Subcutaneous adipose tissue (tissue), 4 donors: ENCODE data around the gene SEC24C. TPM values are rescaled to one million over a fixed set of nuclear protein-coding genes. Genes with fewer than 3 reads are reported as not detected.

Source experiments
- total RNA-seq, 4 donors: library from RNA; depleted of rRNA; stranded (reverse); fragments of >200 nt; gene quantifications; one replicate each; pipeline ENCODE4 v1.1.0, GENCODE V29; 2016
- TF ChIP-seq, protein P1 (sequence below): fragments of 450-650 bp; IDR thresholded peaks from one replicate; pipeline ENCODE4 v1.5.1; 2016; ENCODE audit warnings: low read depth, mild to moderate bottlenecking, control low read depth, antibody characterized with exemption, moderate library complexity

The SEC24C gene
- total RNA-seq, 4 donors from 2014 or later: 36.7 to 48.8 (median 40.1) TPM

DNA sequence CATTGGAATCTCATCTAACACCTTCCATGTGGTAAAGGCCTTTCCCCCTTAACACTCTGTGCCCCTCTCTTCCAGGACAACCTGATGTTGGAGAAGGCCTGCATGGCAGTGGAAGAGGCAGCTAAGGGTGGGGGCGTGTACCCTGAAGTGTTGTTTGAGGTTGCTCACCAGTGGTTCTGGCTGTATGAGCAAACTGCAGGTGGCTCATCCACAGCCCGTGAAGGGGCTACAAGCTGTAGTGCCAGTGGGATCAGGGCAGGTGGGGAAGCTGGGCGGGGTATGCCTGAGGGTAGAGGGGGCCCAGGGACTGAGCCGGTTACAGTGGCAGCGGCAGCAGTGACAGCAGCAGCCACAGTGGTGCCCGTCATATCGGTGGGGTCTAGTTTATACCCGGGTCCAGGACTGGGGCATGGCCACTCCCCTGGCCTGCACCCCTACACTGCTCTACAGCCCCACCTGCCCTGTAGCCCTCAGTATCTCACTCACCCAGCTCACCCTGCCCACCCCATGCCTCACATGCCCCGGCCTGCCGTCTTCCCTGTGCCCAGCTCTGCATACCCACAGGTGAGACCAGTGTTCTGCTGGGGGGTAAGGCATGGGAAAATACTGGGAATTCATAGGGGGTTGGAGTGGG lies 54.9 kb downstream of the SEC24C start:
- TF ChIP-seq, protein P1, sequence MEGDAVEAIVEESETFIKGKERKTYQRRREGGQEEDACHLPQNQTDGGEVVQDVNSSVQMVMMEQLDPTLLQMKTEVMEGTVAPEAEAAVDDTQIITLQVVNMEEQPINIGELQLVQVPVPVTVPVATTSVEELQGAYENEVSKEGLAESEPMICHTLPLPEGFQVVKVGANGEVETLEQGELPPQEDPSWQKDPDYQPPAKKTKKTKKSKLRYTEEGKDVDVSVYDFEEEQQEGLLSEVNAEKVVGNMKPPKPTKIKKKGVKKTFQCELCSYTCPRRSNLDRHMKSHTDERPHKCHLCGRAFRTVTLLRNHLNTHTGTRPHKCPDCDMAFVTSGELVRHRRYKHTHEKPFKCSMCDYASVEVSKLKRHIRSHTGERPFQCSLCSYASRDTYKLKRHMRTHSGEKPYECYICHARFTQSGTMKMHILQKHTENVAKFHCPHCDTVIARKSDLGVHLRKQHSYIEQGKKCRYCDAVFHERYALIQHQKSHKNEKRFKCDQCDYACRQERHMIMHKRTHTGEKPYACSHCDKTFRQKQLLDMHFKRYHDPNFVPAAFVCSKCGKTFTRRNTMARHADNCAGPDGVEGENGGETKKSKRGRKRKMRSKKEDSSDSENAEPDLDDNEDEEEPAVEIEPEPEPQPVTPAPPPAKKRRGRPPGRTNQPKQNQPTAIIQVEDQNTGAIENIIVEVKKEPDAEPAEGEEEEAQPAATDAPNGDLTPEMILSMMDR: no peak

DNA sequence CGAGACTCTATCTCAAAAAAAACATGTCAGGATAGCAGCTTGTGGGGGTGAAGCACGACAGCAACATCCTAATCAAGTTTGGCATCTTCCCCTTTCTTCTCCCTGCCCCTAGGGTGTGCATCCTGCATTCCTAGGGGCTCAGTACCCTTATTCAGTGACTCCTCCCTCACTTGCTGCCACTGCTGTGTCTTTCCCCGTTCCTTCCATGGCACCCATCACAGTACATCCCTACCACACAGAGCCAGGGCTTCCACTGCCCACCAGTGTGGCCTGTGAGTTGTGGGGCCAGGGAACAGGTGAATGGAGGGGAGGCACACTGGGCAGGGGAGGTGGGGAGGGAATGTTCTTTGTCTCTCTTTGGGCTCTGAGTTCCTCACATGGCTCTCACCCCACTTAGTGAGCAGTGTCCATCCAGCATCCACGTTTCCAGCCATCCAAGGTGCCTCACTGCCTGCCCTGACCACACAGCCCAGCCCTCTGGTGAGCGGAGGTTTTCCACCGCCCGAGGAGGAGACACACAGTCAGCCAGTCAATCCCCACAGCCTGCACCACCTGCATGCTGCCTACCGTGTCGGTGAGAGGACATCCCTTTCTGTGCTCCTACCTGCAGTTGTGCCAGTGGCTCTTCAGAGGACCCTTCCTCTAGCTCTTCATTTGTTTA lies 55.9 kb downstream of the SEC24C start:
- TF ChIP-seq, protein P1: no peak

DNA sequence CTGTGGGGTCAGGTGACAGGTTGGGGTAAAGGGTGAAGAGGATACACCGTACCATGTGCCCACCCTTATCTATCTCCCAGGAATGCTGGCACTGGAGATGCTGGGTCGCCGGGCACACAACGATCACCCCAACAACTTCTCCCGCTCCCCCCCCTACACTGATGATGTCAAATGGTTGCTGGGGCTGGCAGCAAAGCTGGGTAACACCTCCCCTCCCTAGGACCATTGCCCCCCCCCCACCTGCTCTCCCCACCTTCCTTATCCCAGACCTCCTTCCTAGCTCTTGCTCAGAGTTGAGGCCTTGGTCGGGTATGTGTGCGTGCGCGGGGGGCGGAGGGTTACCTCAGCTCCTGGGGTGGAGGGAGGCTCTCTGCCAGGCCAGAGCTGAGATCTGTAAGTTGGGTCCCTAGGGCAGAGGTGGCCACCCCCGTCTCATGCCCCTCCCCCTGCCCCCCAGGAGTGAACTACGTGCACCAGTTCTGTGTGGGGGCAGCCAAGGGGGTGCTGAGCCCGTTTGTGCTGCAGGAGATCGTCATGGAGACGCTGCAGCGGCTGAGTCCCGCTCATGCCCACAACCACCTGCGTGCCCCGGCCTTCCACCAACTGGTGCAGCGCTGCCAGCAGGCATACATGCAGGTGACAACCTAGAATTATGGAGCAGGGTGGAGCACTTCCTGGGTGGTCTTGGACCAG lies 56.5 kb downstream of the SEC24C start:
- TF ChIP-seq, protein P1: no peak

DNA sequence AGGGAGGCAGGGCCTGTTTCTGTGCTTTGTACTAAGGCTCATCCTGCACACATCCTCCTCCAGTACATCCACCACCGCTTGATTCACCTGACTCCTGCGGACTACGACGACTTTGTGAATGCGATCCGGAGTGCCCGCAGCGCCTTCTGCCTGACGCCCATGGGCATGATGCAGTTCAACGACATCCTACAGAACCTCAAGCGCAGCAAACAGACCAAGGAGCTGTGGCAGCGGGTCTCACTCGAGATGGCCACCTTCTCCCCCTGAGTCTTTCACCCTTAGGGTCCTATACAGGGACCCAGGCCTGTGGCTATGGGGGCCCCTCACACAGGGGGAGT lies 57.0 kb downstream of the SEC24C start:
- TF ChIP-seq, protein P1: no peak

DNA sequence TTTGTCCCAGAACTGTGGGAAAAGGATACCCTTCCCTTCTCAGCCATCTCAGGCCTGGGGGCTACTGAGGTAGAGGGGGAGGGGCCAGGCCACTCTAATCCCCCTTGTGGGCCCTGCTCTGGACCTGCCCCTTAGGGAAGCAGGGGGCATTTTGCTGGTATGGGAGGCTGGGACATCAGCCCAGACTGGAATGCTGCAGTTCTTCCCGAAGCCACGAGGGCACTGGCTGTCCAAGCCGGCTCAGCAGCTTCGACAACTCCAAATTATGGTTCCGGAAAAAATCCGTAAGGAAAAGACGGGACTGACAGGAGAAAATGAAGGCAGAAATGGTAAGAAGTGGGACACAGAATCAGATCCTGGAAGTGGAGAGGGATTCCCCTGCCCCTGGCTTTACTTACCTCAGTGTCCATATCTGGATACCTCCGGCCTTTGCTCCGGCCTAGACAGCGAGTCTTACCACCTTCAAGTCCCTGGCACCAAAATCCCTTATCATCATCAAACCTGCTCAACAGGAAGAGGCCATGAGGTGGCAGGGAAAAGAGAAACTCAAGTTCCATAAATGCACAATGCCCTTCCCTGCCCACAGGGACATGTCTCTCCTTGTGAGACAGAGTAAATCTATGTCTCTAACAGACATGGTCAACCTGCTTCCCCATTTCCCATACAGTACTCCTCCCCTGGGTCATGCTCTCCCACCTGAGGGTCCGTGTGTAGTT lies 58.3 kb downstream of the SEC24C start:
- TF ChIP-seq, protein P1: no peak

DNA sequence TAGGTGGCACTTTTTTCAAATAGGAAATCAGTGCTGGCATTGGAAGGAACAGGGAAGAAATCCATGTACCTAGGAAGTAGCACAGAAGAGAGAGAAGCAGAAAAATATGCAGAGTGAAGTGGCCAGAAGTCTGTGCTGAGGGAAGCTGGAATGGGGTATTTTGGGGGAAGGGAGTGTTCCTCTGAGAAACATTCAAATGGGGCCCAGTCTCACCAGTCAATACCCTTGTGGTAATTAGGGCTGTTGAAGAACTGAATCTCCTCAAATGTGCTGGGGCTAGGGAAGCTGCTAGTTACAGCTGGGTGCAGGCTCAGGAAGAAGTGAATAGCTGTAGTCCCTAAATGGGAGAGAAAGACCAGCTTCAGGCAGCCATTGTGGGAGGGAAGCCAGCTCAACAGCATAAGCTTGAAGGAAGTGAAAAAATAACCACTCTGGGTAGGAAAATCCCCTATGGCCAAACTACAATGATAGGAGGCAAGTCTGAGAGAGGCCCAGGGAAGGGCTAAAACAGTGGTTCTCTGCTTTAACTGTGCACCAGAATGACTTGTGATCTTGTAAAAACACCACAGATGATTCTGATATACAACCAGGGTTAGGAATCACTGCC lies 59.6 kb downstream of the SEC24C start:
- TF ChIP-seq, protein P1: no peak
